ENCODE measurements around the gene CDK11B. TPM values are rescaled to one million over a fixed set of nuclear protein-coding genes. Genes with fewer than 3 reads are reported as not detected.
"Not testable (repeated sequence)": the region's sequence is repeated elsewhere in the genome, so short reads cannot be mapped to it uniquely, and the experiment has no call there.

Gene CDK11B
- total RNA-seq, 2 donors from 2014 or later = 19.1 to 34.4 TPM

GRCh38 chr1:1692324-1692713 is 33.5 kb upstream of the CDK11B start:
- H3K9me3 Mint-ChIP-seq; H3K4me1 Mint-ChIP-seq; H3K36me3 Mint-ChIP-seq (ENCODE audit: low read depth); H3K27me3 Mint-ChIP-seq; H3K27ac Mint-ChIP-seq: not testable (repeated sequence)
- H3K4me3 Mint-ChIP-seq = peak overlapping the region; percentile 38
- ATAC-seq (replicated peaks) = peak; percentile 71

- not testable (repeated sequence) for H3K27me3 Mint-ChIP-seq; H3K9me3 Mint-ChIP-seq; H3K27ac Mint-ChIP-seq; H3K36me3 Mint-ChIP-seq (ENCODE audit: low read depth); ATAC-seq (replicated peaks); H3K4me1 Mint-ChIP-seq; H3K4me3 Mint-ChIP-seq
Measured at GRCh38 chr1:1691443-1691842, 32.6 kb upstream of the CDK11B start.

- not testable (repeated sequence) for H3K4me1 Mint-ChIP-seq; H3K27me3 Mint-ChIP-seq; ATAC-seq (replicated peaks); H3K27ac Mint-ChIP-seq; H3K9me3 Mint-ChIP-seq; H3K4me3 Mint-ChIP-seq
- peaks cover 16% of the 10 kb centered on the region for H3K36me3 Mint-ChIP-seq (ENCODE audit: low read depth)
Measured at GRCh38 chr1:1689526-1689925, 30.7 kb upstream of the CDK11B start.

GRCh38 chr1:1687846-1688245 is 29.0 kb upstream of the CDK11B start:
- H3K4me3 Mint-ChIP-seq = no peak overlapping the region
- H3K36me3 Mint-ChIP-seq (ENCODE audit: low read depth) = peaks cover 16% of the 10 kb centered on the region
- H3K27me3 Mint-ChIP-seq = no peaks in the 10 kb centered on the region
- peaks cover 4% of the 10 kb centered on the region for H3K4me1 Mint-ChIP-seq
- ATAC-seq (replicated peaks) = no peak
- no peaks in the 10 kb centered on the region for H3K9me3 Mint-ChIP-seq
- H3K27ac Mint-ChIP-seq = no peak overlapping the region

- Mint-ChIP-seq H3K36me3 (ENCODE audit: low read depth) (peaks cover 6% of the 10 kb centered on the region), H3K27me3 (no peaks in the 10 kb centered on the region), H3K4me3 (no peak overlapping the region), H3K4me1 (peaks cover 4% of the 10 kb centered on the region), H3K9me3 (no peaks in the 10 kb centered on the region), H3K27ac (no peak overlapping the region)
- ATAC-seq (replicated peaks) = no peak
Measured at GRCh38 chr1:1684031-1684681, 25.4 kb upstream of the CDK11B start.

GRCh38 chr1:1683104-1683905 is 24.5 kb upstream of the CDK11B start:
- Mint-ChIP-seq H3K27ac (no peak overlapping the region), H3K4me3 (no peak overlapping the region), H3K27me3 (no peaks in the 10 kb centered on the region), H3K9me3 (no peaks in the 10 kb centered on the region), H3K36me3 (ENCODE audit: low read depth) (peaks cover 6% of the 10 kb centered on the region), H3K4me1 (peaks cover 10% of the 10 kb centered on the region)
- ATAC-seq (replicated peaks) = no peak

- Mint-ChIP-seq H3K4me3 (no peak overlapping the region), H3K9me3 (no peaks in the 10 kb centered on the region), H3K36me3 (ENCODE audit: low read depth) (peaks cover 18% of the 10 kb centered on the region), H3K27me3 (no peaks in the 10 kb centered on the region), H3K27ac (no peak overlapping the region), H3K4me1 (peaks cover 11% of the 10 kb centered on the region)
- no peak for ATAC-seq (replicated peaks)
Measured at GRCh38 chr1:1680912-1681273, 22.1 kb upstream of the CDK11B start.

- H3K27ac Mint-ChIP-seq = no peak overlapping the region
- peaks cover 11% of the 10 kb centered on the region for H3K4me1 Mint-ChIP-seq
- ATAC-seq (replicated peaks) = no peak
- H3K36me3 Mint-ChIP-seq (ENCODE audit: low read depth) = peaks cover 14% of the 10 kb centered on the region
- no peaks in the 10 kb centered on the region for H3K9me3 Mint-ChIP-seq
- no peaks in the 10 kb centered on the region for H3K27me3 Mint-ChIP-seq
- no peak overlapping the region for H3K4me3 Mint-ChIP-seq
Measured at GRCh38 chr1:1680031-1680911, 21.5 kb upstream of the CDK11B start.

- peak overlapping the region; percentile 95 for H3K27ac Mint-ChIP-seq
- no peaks in the 10 kb centered on the region for H3K9me3 Mint-ChIP-seq
- no peaks in the 10 kb centered on the region for H3K27me3 Mint-ChIP-seq
- peak; percentile 60 for ATAC-seq (replicated peaks)
- peaks cover 21% of the 10 kb centered on the region for H3K36me3 Mint-ChIP-seq (ENCODE audit: low read depth)
- peaks cover 11% of the 10 kb centered on the region for H3K4me1 Mint-ChIP-seq
- H3K4me3 Mint-ChIP-seq = peak overlapping the region; percentile 88
Measured at GRCh38 chr1:1678581-1679380, 20.0 kb upstream of the CDK11B start.

GRCh38 chr1:1677718-1678580 is 19.1 kb upstream of the CDK11B start:
- no peaks in the 10 kb centered on the region for H3K27me3 Mint-ChIP-seq
- H3K4me1 Mint-ChIP-seq = peaks cover 11% of the 10 kb centered on the region
- no peaks in the 10 kb centered on the region for H3K9me3 Mint-ChIP-seq
- H3K36me3 Mint-ChIP-seq (ENCODE audit: low read depth) = peaks cover 30% of the 10 kb centered on the region
- peak overlapping the region; percentile 88 for H3K4me3 Mint-ChIP-seq
- peak overlapping the region; percentile 95 for H3K27ac Mint-ChIP-seq
- peak; percentile 64 for ATAC-seq (replicated peaks)

- not testable (repeated sequence) for H3K27ac Mint-ChIP-seq; H3K4me3 Mint-ChIP-seq; H3K9me3 Mint-ChIP-seq; ATAC-seq (replicated peaks); H3K27me3 Mint-ChIP-seq
- peaks cover 35% of the 10 kb centered on the region for H3K36me3 Mint-ChIP-seq (ENCODE audit: low read depth)
- H3K4me1 Mint-ChIP-seq = peaks cover 11% of the 10 kb centered on the region
Measured at GRCh38 chr1:1676087-1676486, 17.3 kb upstream of the CDK11B start.

- H3K9me3 Mint-ChIP-seq; H3K27me3 Mint-ChIP-seq; ATAC-seq (replicated peaks); H3K27ac Mint-ChIP-seq; H3K4me3 Mint-ChIP-seq: not testable (repeated sequence)
- Mint-ChIP-seq H3K4me1 (peaks cover 11% of the 10 kb centered on the region), H3K36me3 (ENCODE audit: low read depth) (peaks cover 44% of the 10 kb centered on the region)
Measured at GRCh38 chr1:1675218-1675617, 16.4 kb upstream of the CDK11B start.

GRCh38 chr1:1674806-1675205 is 16.0 kb upstream of the CDK11B start:
- H3K27me3 Mint-ChIP-seq, H3K4me3 Mint-ChIP-seq, H3K27ac Mint-ChIP-seq, H3K9me3 Mint-ChIP-seq: not testable (repeated sequence)
- H3K4me1 Mint-ChIP-seq = peaks cover 11% of the 10 kb centered on the region
- H3K36me3 Mint-ChIP-seq (ENCODE audit: low read depth) = peaks cover 45% of the 10 kb centered on the region
- ATAC-seq (replicated peaks) = peak; percentile 25

Measured in activated T-helper 17 cell treated with anti-CD3 and anti-CD28 coated beads, Interleukin-2, amount 50 U/mL, for 72 hours (primary cell).